Endothelial cell of umbilical vein (primary cell): ENCODE data around the gene CPNE8.

Experiments
- CTCF ChIP-seq, 2 donors: IDR thresholded peaks; 1 replicate in 1 of 2; 2 replicates in 1 of 2; pipeline ENCODE4 v1.5.1; 2011; ENCODE audit warnings: low read length in 2 of 2, mild to moderate bottlenecking in 2 of 2, moderate library complexity in 2 of 2, control low read depth in 1 of 2, inconsistent platforms in 1 of 2, low read depth in 1 of 2; ENCODE audit not compliant: insufficient read depth in 1 of 2; ENCODE audit errors: extremely low read depth in 1 of 2
- MYC ChIP-seq: IDR thresholded peaks from one replicate; pipeline ENCODE4 v1.6.1; 2011; ENCODE audit warnings: mild to moderate bottlenecking, low read depth, low read length

GRCh38 chr12:38669530-38669929, 235.9 kb downstream of the CPNE8 start:
- TF ChIP-seq CTCF (IDR thresholded peaks at IDR 0.05; ENCODE audit: extremely low read depth in 1 of 2, insufficient read depth in 1 of 2, low read depth in 1 of 2, low read length in 2 of 2) (no peak), MYC (no peak)
